Measurements from ENCODE around the gene RBP4.
A peak's percentile ranks its signal among the peaks of the same experiment; 100 is the strongest.

Gene RBP4

DNA sequence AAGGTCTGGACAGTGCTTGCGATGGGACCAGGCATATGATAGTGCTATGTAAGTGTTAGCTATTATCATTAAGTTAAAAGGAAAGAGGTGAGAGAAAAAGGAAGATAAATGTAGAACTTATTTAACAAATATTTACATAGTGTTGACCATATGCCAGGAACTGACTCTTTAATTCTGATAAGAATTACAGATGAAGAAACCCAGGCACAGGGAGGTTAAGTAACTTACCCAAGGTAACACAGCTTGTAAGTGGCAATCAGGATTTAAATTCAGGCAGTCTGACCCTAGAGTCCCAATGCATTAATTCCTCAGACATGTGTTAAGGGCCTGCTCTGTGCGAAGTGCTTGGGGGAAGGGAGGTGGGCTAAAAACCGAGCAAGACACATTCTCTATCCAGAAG is 23.5 kb downstream of the RBP4 start:
- H3K27ac ChIP-seq (ENCODE audit: low read length), result no peak overlapping the region
- H3K27me3 ChIP-seq (ENCODE audit: insufficient read depth, low read length), result peaks cover 9% of the 10 kb centered on the region
- no peak overlapping the region for H3K9ac ChIP-seq (ENCODE audit: low read depth, low read length)
- H3K36me3 ChIP-seq (ENCODE audit: insufficient read depth, low read depth, low read length), result no peaks in the 10 kb centered on the region
- no peak overlapping the region for H3K4me3 ChIP-seq (ENCODE audit: low read length)
- H3K4me1 ChIP-seq (ENCODE audit: insufficient read depth, low read length), result no peaks in the 10 kb centered on the region
- no peaks in the 10 kb centered on the region for H3K9me3 ChIP-seq (ENCODE audit: insufficient read depth, low read depth, low read length)

GRCh38 chr10:93576888-93577287 is 24.1 kb downstream of the RBP4 start:
- H3K9ac ChIP-seq (ENCODE audit: low read depth, low read length), result no peak overlapping the region
- no peak overlapping the region for H3K27ac ChIP-seq (ENCODE audit: low read length)
- H3K27me3 ChIP-seq (ENCODE audit: insufficient read depth, low read length), result peaks cover 16% of the 10 kb centered on the region
- H3K4me1 ChIP-seq (ENCODE audit: insufficient read depth, low read length), result no peaks in the 10 kb centered on the region
- no peaks in the 10 kb centered on the region for H3K36me3 ChIP-seq (ENCODE audit: insufficient read depth, low read depth, low read length)
- no peaks in the 10 kb centered on the region for H3K9me3 ChIP-seq (ENCODE audit: insufficient read depth, low read depth, low read length)
- no peak overlapping the region for H3K4me3 ChIP-seq (ENCODE audit: low read length)

DNA sequence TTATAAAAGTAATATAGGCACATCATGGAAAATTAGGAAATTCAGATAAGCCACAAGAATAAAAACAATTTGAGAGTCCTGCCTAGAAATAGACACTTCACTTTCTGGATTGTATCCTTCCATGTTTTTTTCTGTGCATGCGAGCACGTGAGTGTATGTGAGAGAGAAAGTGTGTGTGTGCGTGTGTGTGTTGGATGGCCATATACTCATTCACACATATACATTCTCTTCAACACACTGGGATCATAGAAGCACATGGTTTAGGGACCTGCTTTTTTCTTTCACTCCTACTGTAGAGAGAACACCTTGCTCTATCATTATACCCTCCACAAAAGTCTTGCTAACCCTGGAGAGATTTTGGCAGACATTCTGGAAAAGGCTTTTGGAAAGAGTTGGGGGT is 27.1 kb downstream of the RBP4 start:
- H3K9me3 ChIP-seq (ENCODE audit: insufficient read depth, low read depth, low read length), result no peaks in the 10 kb centered on the region
- H3K27ac ChIP-seq (ENCODE audit: low read length), result no peak overlapping the region
- H3K27me3 ChIP-seq (ENCODE audit: insufficient read depth, low read length), result peaks cover 45% of the 10 kb centered on the region
- no peak overlapping the region for H3K4me3 ChIP-seq (ENCODE audit: low read length)
- H3K4me1 ChIP-seq (ENCODE audit: insufficient read depth, low read length), result no peaks in the 10 kb centered on the region
- H3K36me3 ChIP-seq (ENCODE audit: insufficient read depth, low read depth, low read length), result no peaks in the 10 kb centered on the region
- no peak overlapping the region for H3K9ac ChIP-seq (ENCODE audit: low read depth, low read length)

GRCh38 chr10:93573051-93573909 is 27.8 kb downstream of the RBP4 start:
- H3K9me3 ChIP-seq (ENCODE audit: insufficient read depth, low read depth, low read length), result no peaks in the 10 kb centered on the region
- H3K36me3 ChIP-seq (ENCODE audit: insufficient read depth, low read depth, low read length), result no peaks in the 10 kb centered on the region
- no peak overlapping the region for H3K4me3 ChIP-seq (ENCODE audit: low read length)
- H3K4me1 ChIP-seq (ENCODE audit: insufficient read depth, low read length), result no peaks in the 10 kb centered on the region
- no peak overlapping the region for H3K27ac ChIP-seq (ENCODE audit: low read length)
- no peak overlapping the region for H3K9ac ChIP-seq (ENCODE audit: low read depth, low read length)
- peaks cover 52% of the 10 kb centered on the region for H3K27me3 ChIP-seq (ENCODE audit: insufficient read depth, low read length)

GRCh38 chr10:93572606-93573005 is 28.4 kb downstream of the RBP4 start:
- Histone ChIP-seq H3K27me3 (ENCODE audit: insufficient read depth, low read length) (peaks cover 58% of the 10 kb centered on the region), H3K36me3 (ENCODE audit: insufficient read depth, low read depth, low read length) (no peaks in the 10 kb centered on the region), H3K4me3 (ENCODE audit: low read length) (no peak overlapping the region), H3K4me1 (ENCODE audit: insufficient read depth, low read length) (peaks cover 2% of the 10 kb centered on the region; the same call in 1 of the 2 replicates), H3K9me3 (ENCODE audit: insufficient read depth, low read depth, low read length) (peaks cover under 1% of the 10 kb centered on the region; the same call in 1 of the 2 replicates), H3K27ac (ENCODE audit: low read length) (no peak overlapping the region), H3K9ac (ENCODE audit: low read depth, low read length) (no peak overlapping the region)

- Histone ChIP-seq H3K4me3 (ENCODE audit: low read length) (no peak overlapping the region), H3K9ac (ENCODE audit: low read depth, low read length) (no peak overlapping the region), H3K9me3 (ENCODE audit: insufficient read depth, low read depth, low read length) (peaks cover 4% of the 10 kb centered on the region; the same call in 1 of the 2 replicates), H3K4me1 (ENCODE audit: insufficient read depth, low read length) (peaks cover 3% of the 10 kb centered on the region; the same call in 1 of the 2 replicates), H3K36me3 (ENCODE audit: insufficient read depth, low read depth, low read length) (no peaks in the 10 kb centered on the region), H3K27me3 (ENCODE audit: insufficient read depth, low read length) (peaks cover 81% of the 10 kb centered on the region), H3K27ac (ENCODE audit: low read length) (no peak overlapping the region)
These were observed 30.7 kb downstream of the RBP4 start for GRCh38 chr10:93570383-93570782.

DNA sequence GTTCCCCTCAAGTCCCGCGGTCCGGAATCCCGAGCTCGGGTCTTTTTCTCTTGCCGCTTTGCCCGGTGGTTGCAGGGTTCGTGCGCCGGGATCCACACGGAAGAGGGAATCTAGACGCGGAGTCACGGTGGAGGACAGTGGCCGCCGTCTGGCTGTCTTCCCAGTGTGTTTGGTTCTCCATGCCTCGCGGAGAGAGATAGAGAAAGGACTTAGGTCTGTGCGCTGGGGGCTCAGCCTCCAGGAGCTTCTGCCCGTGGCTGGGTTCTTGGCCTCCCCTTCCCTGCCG is 33.0 kb downstream of the RBP4 start:
- Histone ChIP-seq H3K27ac (ENCODE audit: low read length) (no peak overlapping the region), H3K9ac (ENCODE audit: low read depth, low read length) (no peak overlapping the region), H3K4me1 (ENCODE audit: insufficient read depth, low read length) (peaks cover 3% of the 10 kb centered on the region; the same call in 1 of the 2 replicates), H3K4me3 (ENCODE audit: low read length) (peak overlapping the region; percentile 70; the same call in 1 of the 2 replicates), H3K36me3 (ENCODE audit: insufficient read depth, low read depth, low read length) (no peaks in the 10 kb centered on the region), H3K9me3 (ENCODE audit: insufficient read depth, low read depth, low read length) (peaks cover 4% of the 10 kb centered on the region; the same call in 1 of the 2 replicates), H3K27me3 (ENCODE audit: insufficient read depth, low read length) (peaks cover 98% of the 10 kb centered on the region)

DNA sequence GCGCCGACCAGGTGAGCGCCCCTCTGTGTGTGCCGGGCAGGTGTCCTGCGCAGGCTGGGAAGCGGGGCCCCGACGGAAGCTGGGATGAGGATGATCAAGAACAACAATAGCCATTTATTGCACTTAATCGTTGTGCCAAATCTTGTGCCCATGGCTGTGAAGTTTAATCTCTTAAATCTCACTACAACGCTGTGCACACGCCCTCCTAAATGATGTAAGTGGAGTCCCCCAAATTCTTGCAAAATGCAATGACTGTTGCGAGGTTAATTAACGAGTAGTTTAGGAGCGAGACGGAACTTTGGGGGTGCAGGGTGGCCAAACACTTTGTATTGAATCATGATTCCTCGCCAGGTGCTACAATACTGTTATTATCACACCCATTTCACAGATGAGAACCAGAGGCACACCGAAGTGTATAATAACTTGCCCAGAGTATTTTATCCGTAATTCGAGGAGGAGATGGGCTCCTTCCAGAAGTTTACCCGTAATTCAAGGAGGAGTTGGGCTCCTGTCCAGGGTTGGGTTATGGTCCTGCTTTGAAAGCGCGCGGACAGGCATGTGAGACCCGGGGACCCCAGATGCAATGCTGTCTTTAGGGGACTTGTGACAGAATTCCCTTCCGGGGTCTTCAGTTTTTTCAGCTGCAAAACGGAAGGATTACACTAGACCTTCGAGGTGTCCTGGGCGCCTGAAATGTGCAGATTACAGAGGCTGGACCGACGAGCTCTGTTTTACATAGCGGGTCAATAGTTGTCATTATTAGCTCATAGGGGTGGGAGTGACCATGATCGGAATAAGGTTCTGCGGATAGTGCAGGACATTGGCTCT is 33.5 kb downstream of the RBP4 start:
- Histone ChIP-seq H3K4me1 (ENCODE audit: insufficient read depth, low read length) (peaks cover 3% of the 10 kb centered on the region; the same call in 1 of the 2 replicates), H3K27ac (ENCODE audit: low read length) (no peak overlapping the region), H3K9ac (ENCODE audit: low read depth, low read length) (no peak overlapping the region), H3K4me3 (ENCODE audit: low read length) (peak overlapping the region; percentile 70; the same call in 1 of the 2 replicates), H3K27me3 (ENCODE audit: insufficient read depth, low read length) (peaks cover 97% of the 10 kb centered on the region), H3K36me3 (ENCODE audit: insufficient read depth, low read depth, low read length) (no peaks in the 10 kb centered on the region), H3K9me3 (ENCODE audit: insufficient read depth, low read depth, low read length) (peaks cover 4% of the 10 kb centered on the region; the same call in 1 of the 2 replicates)

DNA sequence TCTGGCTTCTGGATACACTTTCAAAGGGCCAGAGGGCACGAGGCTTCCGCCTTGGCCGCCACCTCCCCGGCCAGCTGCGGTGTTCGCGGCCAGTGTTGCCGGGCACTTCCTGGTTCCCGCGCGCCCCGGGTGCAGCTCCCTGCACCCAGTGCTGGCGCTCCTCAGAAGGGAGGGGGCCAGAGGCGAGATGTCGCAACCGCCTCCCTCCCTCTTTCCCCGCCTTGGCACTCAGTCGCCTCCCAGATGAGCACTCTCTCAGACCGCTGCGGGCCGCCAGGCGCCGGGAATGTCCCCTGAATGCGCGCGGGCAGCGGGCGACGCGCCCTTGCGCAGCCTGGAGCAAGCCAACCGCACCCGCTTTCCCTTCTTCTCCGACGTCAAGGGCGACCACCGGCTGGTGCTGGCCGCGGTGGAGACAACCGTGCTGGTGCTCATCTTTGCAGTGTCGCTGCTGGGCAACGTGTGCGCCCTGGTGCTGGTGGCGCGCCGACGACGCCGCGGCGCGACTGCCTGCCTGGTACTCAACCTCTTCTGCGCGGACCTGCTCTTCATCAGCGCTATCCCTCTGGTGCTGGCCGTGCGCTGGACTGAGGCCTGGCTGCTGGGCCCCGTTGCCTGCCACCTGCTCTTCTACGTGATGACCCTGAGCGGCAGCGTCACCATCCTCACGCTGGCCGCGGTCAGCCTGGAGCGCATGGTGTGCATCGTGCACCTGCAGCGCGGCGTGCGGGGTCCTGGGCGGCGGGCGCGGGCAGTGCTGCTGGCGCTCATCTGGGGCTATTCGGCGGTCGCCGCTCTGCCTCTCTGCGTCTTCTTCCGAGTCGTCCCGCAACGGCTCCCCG is 34.4 kb downstream of the RBP4 start, which contains the start of gene FFAR4:
FFAR4 (plus strand) TSS at position 231 of the 842 bp plus-strand sequence; CDS start at position 287, 56 bp downstream.
- peak within 1 kb of the TSS; percentile 70 for H3K4me3 ChIP-seq (ENCODE audit: low read length)

DNA sequence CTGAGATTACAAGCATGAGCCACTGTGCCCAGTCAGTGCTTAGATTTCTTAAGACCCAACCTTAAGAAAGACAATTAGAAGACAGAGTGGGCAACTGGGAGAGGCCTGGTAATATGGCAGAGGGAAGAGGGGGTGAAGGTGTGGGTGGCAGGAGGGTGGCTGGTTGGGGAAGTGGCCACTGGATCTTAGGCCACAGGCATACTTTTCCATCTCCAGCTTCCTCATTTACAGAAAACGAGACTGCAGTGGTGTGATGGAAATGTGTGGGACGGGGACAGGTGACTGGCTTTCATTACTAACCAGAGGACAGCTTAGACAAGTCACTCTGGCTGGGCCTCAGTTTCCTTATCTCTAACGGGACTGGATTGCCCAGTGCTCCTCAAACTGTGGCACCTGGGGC is 35.6 kb downstream of the RBP4 start:
- Histone ChIP-seq H3K4me1 (ENCODE audit: insufficient read depth, low read length) (peaks cover 3% of the 10 kb centered on the region; the same call in 1 of the 2 replicates), H3K36me3 (ENCODE audit: insufficient read depth, low read depth, low read length) (no peaks in the 10 kb centered on the region), H3K9me3 (ENCODE audit: insufficient read depth, low read depth, low read length) (peaks cover 4% of the 10 kb centered on the region; the same call in 1 of the 2 replicates), H3K27ac (ENCODE audit: low read length) (no peak overlapping the region), H3K27me3 (ENCODE audit: insufficient read depth, low read length) (peaks cover 92% of the 10 kb centered on the region), H3K4me3 (ENCODE audit: low read length) (no peak overlapping the region), H3K9ac (ENCODE audit: low read depth, low read length) (no peak overlapping the region)

More for the DNA sequence above, 34.4 kb downstream of the RBP4 start, which contains the start of gene FFAR4:
- Histone ChIP-seq H3K36me3 (ENCODE audit: insufficient read depth, low read depth, low read length) (no peaks in the 10 kb centered on the region), H3K27me3 (ENCODE audit: insufficient read depth, low read length) (peaks cover 96% of the 10 kb centered on the region), H3K4me1 (ENCODE audit: insufficient read depth, low read length) (peaks cover 3% of the 10 kb centered on the region; the same call in 1 of the 2 replicates), H3K27ac (ENCODE audit: low read length) (no peak within 1 kb of the TSS), H3K9ac (ENCODE audit: low read depth, low read length) (no peak within 1 kb of the TSS), H3K9me3 (ENCODE audit: insufficient read depth, low read depth, low read length) (peaks cover 4% of the 10 kb centered on the region; the same call in 1 of the 2 replicates)

- Histone ChIP-seq H3K4me3 (ENCODE audit: low read length) (no peak overlapping the region), H3K9me3 (ENCODE audit: insufficient read depth, low read depth, low read length) (no peaks in the 10 kb centered on the region), H3K4me1 (ENCODE audit: insufficient read depth, low read length) (no peaks in the 10 kb centered on the region), H3K9ac (ENCODE audit: low read depth, low read length) (no peak overlapping the region), H3K27ac (ENCODE audit: low read length) (no peak overlapping the region), H3K27me3 (ENCODE audit: insufficient read depth, low read length) (peaks cover 43% of the 10 kb centered on the region), H3K36me3 (ENCODE audit: insufficient read depth, low read depth, low read length) (no peaks in the 10 kb centered on the region)
These were observed 40.5 kb downstream of the RBP4 start for GRCh38 chr10:93560541-93560940.

All from iPS-20b (cell line).